NCI-H2227 treated with DMSO at 0.1 percent for 48 hours (cell line): ENCODE data around the gene OR2T10.
"Not testable (repeated sequence)": the region's sequence is repeated elsewhere in the genome, so short reads cannot be mapped to it uniquely, and the experiment has no call there.

Experiments used
- DNase-seq: peaks from one replicate; lab custom pipeline; 2025; lab: John Stamatoyannopoulos, UW

Gene OR2T10

DNA sequence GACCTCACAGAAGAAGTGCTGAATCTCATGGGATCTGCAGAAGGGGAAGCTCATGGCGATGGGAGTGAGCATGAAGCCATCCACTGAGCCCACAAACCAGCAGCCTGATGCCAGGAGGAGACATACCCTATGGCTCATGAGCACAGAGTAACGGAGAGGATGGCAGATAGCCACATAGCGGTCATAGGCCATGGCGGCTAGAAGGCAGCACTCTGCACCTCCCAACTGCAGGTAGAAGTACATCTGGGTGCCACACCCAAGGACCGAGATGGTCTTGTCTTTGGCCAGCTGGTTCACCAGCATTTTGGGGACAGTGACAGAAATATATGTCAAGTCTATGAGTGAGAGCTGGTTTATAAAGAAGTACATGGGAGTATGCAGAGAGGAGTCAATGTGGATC is 4.3 kb downstream of the OR2T10 start:
- DNase-seq = no peak

DNA sequence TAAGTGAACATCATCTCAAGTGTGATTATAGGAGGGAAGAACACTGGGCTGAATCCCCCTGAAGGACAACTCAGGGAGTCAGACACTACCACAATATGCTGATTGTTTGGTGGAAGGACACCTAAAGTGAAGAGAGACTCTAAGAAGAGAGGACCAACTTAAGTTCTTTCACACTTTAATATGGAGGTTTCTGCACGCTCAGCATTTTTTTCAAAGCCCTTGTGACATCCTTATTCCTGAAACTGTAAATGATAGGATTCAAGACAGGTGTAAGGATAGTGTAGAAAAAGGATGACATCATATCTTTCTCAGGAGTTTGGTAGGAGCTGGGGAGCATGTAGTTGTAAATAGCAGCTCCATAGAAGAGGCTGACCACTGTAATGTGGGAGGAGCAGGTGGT is 4.8 kb downstream of the OR2T10 start:
- no peak for DNase-seq

DNA sequence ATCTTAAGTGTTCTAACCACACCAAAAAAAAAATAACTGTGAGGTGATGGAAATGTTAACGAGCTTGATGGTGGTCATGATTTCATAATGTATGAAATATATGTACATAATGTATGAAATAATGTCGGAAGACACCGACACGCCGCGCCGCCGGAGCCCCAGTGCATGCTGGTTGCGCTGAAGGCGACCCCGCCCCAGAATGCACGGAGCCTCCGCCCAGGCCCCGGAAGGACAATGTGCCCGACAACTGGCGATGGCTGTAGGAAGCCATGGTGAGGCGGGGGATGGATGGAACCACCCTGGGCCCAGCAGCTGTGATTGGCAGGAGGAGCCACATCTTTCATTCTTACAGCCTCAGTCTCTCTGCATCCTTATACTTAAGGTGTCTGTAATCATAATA is 7.4 kb downstream of the OR2T10 start:
- no peak for DNase-seq

DNA sequence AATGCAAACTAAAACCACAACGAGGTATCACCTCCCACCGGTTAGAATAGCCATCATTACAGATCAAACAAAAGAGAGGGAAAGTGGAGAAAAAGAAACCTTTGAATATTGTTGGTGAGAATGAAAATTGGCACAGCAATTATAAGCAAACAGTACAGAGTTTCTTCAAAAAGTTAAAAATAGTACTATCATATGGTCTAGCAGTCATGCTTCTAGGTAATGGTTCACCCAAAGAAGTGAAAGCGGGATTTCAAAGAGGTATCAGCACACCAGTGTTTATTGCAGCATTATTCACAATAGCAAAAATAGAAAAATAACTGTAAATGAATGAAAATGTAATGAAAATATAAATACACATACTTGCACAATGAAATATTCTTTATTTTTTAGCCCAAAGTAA is 8.2 kb downstream of the OR2T10 start:
- no peak for DNase-seq

DNA sequence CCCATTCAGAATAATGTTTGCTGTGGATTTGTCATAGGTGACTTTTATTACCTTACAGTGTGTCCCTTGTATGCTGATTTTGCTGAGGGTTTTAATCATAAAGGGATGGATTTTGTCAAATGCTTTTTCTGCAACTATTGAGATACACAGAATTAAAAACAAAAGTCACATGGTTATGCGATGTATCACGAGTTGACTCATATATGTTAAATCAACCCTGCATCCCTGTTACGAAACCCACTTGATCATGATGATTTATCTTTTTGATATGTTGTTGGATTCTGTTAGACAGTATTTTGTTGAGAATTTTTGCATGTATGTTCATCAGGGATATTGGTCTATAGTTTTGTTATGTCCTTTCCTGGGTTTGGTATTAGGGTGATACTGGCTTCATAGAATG is 12.2 kb downstream of the OR2T10 start:
- no peak for DNase-seq

DNA sequence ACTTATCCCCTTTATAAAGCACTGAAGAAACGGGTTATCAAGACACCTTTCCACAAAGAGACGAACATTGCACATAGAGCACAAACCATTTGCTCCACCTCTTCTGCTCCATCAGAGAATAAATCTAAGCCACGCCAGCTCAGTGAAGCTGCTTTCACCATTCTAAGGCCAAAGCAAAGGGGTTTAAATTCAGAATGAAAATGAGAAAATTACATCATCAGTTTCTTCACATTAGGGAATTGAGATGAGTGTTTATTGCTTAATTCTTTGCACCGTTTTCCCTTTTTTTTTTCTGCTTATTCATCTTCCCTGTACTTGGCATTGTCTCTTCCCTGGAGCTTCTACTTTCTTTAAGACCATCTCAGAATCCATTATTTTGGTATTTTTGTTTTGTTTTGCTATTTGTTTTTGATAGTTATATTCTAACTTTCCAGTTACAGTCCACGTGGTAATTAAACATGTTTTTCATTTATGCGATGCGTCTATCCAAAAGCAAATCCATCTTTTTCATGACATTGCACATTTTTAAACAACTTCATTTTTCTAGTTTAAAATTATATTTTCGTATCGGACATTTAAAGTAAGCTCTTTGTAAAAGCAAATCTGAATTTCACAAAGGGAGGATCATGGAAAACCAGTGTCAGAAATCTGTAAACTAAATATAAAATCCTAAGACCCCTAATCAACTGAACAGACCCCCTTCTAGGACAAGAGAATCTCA is 21.1 kb downstream of the OR2T10 start:
- DNase-seq = no peak

DNA sequence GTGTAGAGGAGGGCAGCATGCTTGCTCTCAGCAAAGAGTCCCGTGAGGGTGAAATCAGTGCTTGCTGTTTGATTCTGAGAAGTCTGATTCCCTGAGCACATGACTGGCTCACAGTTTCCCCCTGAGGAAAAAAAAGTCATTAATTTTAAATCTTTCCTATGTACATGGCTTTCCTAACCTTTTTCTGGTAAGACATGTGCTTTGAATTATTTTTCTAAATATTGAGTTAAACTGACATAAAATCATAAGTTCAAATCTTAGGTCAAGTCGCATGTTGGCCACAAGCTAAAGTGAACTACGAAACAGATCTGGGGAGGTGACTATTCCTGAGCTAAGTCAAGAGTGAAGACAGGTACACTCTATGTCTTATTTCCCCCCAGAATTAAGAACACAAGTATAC is 22.8 kb downstream of the OR2T10 start, which contains the start of gene OR2T34:
Gene OR2T34, minus strand, starts transcription at position 101 of the 400 bp plus-strand sequence. Its CDS starts 0 bp downstream, at position 101.
- not testable (repeated sequence) for DNase-seq

DNA sequence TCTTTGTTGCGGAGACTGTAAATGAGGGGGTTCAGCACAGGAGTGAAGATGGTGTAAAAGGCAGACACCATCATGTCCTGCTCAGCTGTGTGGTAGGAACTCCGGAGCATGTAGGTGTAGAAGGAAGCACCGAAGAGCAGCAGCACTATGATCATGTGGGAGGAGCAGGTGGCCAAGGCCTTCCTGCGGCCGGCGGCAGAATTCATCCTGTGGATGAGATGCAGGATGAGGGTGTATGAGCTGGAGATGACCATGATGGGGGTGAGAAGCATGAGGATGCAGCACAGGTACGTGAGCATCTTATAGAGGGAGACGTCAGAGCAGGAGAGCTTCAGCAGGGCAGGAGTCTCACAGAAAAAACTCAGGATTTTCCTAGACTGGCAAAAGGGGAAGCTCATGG is 23.6 kb downstream of the OR2T10 start:
- not testable (repeated sequence) for DNase-seq

DNA sequence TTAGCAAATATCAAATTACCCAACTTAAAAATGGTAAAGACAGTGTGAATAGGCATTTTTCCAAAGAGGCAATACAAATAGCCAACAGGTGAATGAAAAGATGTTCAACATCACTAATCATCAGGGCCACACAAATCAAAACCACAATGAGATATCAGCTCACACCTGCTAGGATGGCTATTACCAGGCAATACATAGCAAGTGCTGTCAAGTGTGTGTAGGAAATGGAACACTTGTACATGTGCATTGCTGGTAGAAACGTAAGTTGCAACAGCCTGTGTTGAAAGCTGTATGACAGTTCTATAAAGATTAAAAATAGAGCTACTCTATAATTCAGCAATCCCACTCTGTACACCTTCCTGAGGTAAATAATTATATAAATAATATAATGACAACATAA is 25.5 kb downstream of the OR2T10 start:
- not testable (repeated sequence) for DNase-seq

DNA sequence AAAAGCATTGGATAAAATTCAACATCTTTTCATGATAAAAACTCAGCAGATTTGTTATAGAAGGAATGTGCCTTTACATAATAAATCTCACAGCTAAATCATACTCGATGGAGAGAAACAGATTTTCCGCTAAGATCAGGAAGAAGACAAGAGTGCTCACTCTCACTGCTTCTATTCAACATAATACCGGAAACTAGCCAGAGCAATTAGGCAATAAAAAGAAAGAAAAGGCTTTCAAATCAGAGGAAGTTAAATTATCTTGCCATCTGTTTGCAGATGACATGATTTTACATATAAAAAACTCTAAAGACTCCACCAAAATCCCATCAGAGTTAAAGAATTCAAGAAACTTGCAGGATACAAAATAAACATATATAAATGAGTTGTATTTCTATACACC is 26.7 kb downstream of the OR2T10 start:
- not testable (repeated sequence) for DNase-seq

DNA sequence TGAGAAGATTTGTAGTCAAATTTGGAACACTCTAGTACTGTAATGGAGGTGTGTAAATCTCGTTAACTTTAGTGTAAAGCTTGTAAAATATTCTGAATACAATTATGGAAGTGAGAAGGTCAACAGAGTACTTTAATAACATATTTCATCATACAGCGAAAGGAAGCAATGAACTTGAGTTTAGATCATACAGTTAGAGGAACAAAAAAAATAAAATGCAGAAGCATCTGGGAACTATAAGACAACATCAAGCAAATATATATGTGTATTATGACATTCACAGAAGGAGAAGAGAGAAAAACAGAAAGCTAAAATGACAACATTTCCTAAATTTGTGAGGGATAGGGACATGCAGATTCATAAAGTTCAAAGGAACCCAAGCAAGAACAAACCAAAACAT is 28.5 kb downstream of the OR2T10 start:
- not testable (repeated sequence) for DNase-seq

DNA sequence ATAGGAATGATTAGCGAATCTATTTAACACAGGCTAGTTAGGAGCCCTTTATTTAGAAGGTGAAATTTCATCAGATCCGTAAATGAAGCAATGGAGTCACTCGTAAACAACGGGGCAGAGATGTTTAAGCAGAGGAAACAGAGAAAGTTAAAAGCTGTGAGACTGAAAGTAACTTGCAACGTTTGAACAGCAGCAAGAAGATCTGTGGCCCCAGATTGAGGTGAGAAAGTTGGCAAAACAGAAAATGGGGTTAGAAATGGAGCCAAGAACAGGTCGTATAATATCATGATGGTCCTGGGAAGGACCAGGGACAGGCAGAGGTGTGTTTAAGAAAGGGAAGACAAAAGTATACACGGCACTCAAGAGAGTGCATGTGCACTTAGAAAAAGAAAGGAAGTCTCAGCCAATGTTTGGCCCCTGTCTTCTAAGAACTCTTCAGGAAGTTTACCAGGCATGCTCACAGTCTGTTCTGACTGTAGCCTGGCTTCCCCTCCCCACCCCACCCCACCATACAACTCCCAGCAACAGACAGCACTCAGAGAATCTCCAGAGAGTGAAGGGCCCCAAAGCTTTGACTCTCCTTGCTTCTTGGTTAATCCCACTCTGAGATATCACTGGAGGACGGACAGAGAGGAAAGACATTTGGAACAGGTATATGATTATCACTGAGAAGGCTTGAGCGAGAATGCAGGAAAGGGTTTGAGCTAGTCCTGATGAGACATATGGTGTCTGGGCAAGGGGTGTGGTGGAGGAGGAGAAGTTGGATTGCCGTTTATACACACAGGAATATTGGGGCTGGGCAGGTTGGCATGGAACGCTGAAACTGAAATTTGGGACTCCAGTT is 31.7 kb downstream of the OR2T10 start:
- not testable (repeated sequence) for DNase-seq

DNA sequence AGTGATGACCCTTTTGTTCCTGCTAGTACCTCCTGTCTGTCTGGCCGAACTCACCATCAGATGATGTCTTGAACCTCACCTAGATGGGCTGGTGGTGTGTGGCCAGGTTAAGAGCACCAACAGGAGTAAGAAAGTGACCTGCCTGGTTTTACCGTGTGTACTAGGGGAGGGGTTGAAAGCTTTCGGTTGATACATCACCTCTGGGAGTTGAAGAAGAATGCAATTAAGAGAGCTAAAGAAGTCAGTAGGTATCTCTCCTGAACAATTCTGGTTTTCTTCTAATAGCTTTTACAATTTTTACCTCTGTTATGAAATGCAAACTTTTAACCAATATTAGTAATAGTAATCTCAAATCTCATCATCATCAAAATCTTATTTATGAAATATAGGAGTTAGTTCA is 34.8 kb downstream of the OR2T10 start, which contains the start of gene OR2T29:
Gene OR2T29, minus strand, starts transcription at position 101 of the 400 bp plus-strand sequence. CDS start 3,281 bp downstream, outside the sequence.
- DNase-seq = not testable (repeated sequence)

DNA sequence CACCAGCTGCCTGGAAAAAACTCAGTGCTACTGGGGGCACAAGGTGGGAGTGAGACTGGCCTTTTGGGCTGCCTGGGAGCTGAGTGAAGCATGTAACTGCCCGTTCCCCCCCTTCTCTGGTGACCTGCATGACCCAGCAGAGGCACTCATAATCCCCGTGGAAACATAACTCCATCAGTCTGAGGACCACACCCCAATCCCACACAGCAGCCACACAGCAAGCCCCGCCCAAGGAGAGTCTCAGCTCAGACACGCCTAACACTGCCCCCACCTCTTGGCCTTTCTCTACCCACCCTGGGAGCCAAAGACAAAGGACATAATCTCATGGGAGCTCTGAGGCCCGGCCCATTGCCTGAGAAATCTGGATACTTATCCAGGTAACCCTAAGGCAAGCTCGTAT is 46.5 kb downstream of the OR2T10 start:
- DNase-seq = not testable (repeated sequence)

DNA sequence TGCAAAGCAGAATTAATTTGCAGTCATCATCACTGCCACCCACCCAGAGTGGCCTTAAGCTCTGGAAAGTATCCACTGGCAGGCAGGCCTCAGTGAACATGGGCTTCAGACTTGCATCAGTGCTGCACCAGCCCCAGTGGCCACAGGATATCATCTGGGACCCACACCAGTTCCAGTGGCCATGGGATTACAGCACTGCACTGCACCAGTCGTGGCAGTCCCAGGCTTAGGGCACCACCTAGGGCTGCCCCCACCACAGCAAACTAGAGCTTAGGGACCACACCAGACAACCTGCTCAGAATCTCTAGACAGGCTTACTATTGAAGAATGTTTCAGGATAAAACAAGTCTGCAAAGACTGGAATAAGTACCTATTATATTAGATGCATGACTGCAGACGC is 50.1 kb downstream of the OR2T10 start:
- not testable (repeated sequence) for DNase-seq
